Mucosa of rectum (tissue), 2 donors: ENCODE measurements around the gene BCOR.

ENCODE experiments used
- H3K27ac ChIP-seq, 2 donors: one replicate each; pipeline ENCODE4 v1.7.0; 2013; ENCODE audit warnings: inconsistent platforms in 2 of 2, low read depth in 2 of 2, low read length in 2 of 2
- H3K27me3 ChIP-seq, 2 donors: one replicate each; pipeline ENCODE4 v1.7.0; 2013; ENCODE audit warnings: low read length in 2 of 2; ENCODE audit not compliant: control insufficient read depth in 2 of 2, insufficient read depth in 2 of 2
- H3K36me3 ChIP-seq, 2 donors: one replicate each; pipeline ENCODE4 v1.7.0; 2013; ENCODE audit warnings: low read length in 2 of 2; ENCODE audit not compliant: control insufficient read depth in 2 of 2, insufficient read depth in 2 of 2
- H3K4me1 ChIP-seq, 2 donors: one replicate each; pipeline ENCODE4 v1.7.0; 2013; ENCODE audit warnings: low read length in 2 of 2, mild to moderate bottlenecking in 1 of 2; ENCODE audit not compliant: control insufficient read depth in 2 of 2, insufficient read depth in 2 of 2
- H3K4me3 ChIP-seq, 2 donors: one replicate each; pipeline ENCODE4 v1.7.0; 2013; ENCODE audit warnings: low read length in 2 of 2
- H3K9ac ChIP-seq, 2 donors: one replicate each; pipeline ENCODE4 v1.7.0; 2013; ENCODE audit warnings: low read length in 2 of 2, low read depth in 1 of 2, mild to moderate bottlenecking in 1 of 2
- H3K9me3 ChIP-seq, 2 donors: one replicate each; pipeline ENCODE4 v1.7.0; 2013; ENCODE audit warnings: low read length in 2 of 2; ENCODE audit not compliant: control insufficient read depth in 2 of 2
- donor health status: healthy.
- donor health status: Normal muscosa, but diverticular disease.

The BCOR gene

DNA sequence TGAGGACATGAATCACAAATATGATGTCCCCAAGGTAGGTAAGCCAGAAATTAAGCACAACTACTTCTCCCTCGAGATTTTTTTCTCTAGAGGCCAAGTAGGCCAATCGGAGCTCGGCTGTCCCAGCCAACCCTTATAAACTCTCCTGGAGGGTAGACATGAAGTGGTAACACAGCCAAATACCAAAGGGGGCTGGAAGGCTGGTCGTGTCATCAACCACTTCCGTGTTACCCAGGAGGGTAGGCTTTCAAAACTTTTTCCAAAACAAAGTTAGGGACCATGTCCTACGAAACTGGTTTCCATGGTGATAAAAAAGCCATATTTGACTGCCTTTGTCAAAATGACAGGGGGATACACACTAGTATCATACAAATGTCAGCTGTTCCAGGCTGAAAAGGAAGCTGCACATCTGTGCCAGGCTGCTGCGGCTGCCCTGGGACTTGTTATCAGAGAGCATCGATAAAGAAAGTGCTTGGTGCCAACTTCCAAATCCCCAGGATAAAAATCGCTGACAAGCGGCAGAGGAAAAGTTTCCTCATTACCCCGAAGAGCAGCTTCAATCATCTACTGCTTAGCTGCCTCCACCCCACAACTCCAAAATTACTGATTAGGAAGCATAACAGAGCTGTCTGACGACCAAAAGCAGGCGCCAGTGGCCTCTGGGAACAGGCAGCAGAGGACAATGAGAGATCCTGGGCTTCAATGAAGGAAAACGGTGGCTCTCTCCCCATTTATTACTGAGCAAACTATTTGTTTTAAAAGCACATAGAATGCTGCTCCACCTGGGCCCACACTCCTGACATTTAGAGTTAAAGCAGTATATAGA is 20.8 kb downstream of the BCOR start:
- Histone ChIP-seq H3K4me1 (peaks cover 3 to 4% of the 10 kb centered on the region in 2 donors), H3K36me3 (peaks cover 19 to 34% of the 10 kb centered on the region in 2 donors), H3K9me3 (no peaks in the 10 kb centered on the region), H3K9ac (no peak overlapping the region), H3K27ac (no peak overlapping the region), H3K27me3 (peaks cover 0 to 3% of the 10 kb centered on the region in 2 donors), H3K4me3 (no peak overlapping the region)

DNA sequence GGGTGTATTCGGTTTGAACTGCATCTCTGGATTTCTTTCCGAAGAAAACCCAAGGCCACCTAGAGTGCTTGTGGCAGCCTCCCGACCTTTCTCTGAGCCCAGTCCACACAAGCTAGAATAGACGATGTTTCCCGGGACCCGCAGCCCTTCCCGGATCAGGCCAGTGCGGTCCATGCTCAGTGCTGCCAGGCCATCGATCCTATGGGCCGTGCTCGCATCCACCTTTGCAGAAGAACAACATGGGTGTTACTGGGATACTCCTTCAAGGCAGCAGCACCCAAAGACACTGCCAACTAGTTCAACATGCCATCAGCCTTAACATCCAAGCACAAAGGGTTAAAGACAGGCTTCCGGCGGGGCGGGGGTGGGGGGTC is 22.8 kb downstream of the BCOR start:
- H3K36me3 ChIP-seq: peaks cover 27 to 44% of the 10 kb centered on the region in 2 donors
- H3K27me3 ChIP-seq: no peaks in the 10 kb centered on the region
- no peaks in the 10 kb centered on the region for H3K4me1 ChIP-seq
- no peaks in the 10 kb centered on the region for H3K9me3 ChIP-seq
- no peak overlapping the region for H3K4me3 ChIP-seq
- H3K27ac ChIP-seq: no peak overlapping the region
- H3K9ac ChIP-seq: no peak overlapping the region

GRCh38 chrX:40074080-40074958 is 23.4 kb downstream of the BCOR start:
- H3K27me3 ChIP-seq: no peaks in the 10 kb centered on the region
- no peaks in the 10 kb centered on the region for H3K9me3 ChIP-seq
- H3K36me3 ChIP-seq: peaks cover 34 to 50% of the 10 kb centered on the region in 2 donors
- H3K4me1 ChIP-seq: no peaks in the 10 kb centered on the region
- no peak overlapping the region for H3K9ac ChIP-seq
- H3K27ac ChIP-seq: no peak overlapping the region
- no peak overlapping the region for H3K4me3 ChIP-seq

GRCh38 chrX:40073439-40074054 is 24.2 kb downstream of the BCOR start:
- H3K36me3 ChIP-seq: peaks cover 36 to 56% of the 10 kb centered on the region in 2 donors

DNA sequence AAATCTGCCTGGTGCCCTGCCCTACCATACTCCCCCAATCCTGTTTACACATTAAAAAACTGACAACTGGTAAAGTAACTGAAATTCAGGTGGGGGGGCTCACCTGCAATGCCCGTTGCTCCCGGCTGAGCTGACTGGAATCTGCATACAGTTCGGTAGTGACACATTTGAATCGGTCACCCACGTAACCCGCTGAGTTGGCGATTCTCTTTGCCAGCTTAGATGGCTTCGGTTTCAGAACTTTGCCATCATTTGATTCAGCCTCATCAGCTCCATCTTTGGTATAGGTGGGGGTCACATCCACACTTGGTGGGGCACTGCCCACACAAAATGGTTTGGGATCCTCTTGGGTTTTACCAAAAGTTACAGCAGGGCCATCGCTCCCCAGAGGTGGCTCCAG is 25.5 kb downstream of the BCOR start:
- Histone ChIP-seq H3K9ac (no peak overlapping the region), H3K4me1 (no peaks in the 10 kb centered on the region), H3K4me3 (no peak overlapping the region), H3K36me3 (peaks cover 36 to 56% of the 10 kb centered on the region in 2 donors), H3K9me3 (no peaks in the 10 kb centered on the region), H3K27me3 (no peaks in the 10 kb centered on the region), H3K27ac (no peak overlapping the region)

More at GRCh38 chrX:40073439-40074054, 24.2 kb downstream of the BCOR start:
- Histone ChIP-seq H3K9me3 (no peaks in the 10 kb centered on the region), H3K9ac (no peak overlapping the region), H3K27me3 (no peaks in the 10 kb centered on the region), H3K27ac (no peak overlapping the region), H3K4me3 (no peak overlapping the region), H3K4me1 (no peaks in the 10 kb centered on the region)

DNA sequence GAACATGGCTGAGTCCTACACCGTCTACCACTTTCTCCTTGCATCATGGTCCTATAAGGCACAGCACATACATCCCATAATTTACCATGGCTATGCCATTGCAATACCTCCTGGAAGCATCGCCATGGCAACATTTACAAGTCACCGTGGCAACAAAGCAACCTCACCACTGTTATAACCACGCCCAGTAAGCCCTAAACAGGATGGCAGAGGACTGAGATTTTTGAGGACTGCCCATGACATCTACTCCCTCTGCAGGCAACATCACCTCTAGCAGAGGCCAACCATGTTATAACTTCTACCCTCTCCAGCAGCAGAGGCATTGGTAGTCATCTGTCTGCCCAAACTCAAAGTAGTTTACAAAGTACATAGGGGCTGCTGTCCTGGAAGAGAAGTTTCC is 29.7 kb downstream of the BCOR start:
- H3K9me3 ChIP-seq: no peaks in the 10 kb centered on the region
- no peaks in the 10 kb centered on the region for H3K27me3 ChIP-seq

GRCh38 chrX:40066700-40067099 is 31.1 kb downstream of the BCOR start:
- Histone ChIP-seq H3K4me1 (peaks cover 0 to 3% of the 10 kb centered on the region in 2 donors), H3K9ac (no peak overlapping the region), H3K27ac (no peak overlapping the region), H3K27me3 (no peaks in the 10 kb centered on the region), H3K9me3 (no peaks in the 10 kb centered on the region), H3K36me3 (peaks cover 26 to 44% of the 10 kb centered on the region in 2 donors), H3K4me3 (no peak overlapping the region)

More for the DNA sequence above, 29.7 kb downstream of the BCOR start:
- Histone ChIP-seq H3K9ac (no peak overlapping the region), H3K36me3 (peaks cover 26 to 38% of the 10 kb centered on the region in 2 donors), H3K4me1 (peaks cover 0 to 3% of the 10 kb centered on the region in 2 donors), H3K27ac (no peak overlapping the region), H3K4me3 (no peak overlapping the region)

DNA sequence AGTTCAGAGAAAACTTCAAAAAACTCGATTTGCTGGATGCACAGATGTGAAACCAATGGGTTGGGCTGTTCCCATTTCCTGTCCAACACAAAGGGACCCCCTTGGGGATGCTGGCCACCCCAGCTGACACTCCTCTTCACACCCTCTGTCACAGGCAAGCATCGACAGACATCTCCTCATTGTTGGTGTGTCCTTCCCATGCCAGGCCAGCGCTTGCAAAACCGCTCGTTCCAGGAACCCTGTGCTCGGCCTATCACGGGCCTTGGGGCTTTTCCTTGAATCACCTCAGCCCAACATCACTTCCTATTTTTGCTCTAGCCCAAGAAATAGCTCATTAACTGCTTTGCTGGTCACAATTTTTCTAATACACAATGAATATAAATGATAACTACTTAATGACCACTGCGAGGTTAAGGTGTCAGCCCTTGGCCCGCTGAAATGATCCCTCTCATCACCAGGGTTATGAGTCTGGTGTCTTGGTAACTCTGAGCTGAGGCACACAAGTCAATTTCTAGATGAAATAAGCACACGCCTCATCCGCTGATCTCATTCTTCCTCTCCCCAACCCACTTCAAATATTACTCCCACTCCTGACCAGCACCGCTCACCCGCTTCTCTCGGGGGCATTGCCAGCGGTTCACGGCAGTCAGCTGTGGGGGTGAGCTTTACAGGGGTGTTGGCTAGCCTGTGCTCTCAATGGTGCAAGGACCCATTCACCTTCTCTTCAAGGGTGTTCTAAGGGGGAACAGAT is 32.3 kb downstream of the BCOR start:
- Histone ChIP-seq H3K9me3 (no peaks in the 10 kb centered on the region), H3K36me3 (peaks cover 26 to 47% of the 10 kb centered on the region in 2 donors), H3K27ac (no peak overlapping the region), H3K27me3 (no peaks in the 10 kb centered on the region), H3K9ac (no peak overlapping the region), H3K4me1 (peaks cover 0 to 3% of the 10 kb centered on the region in 2 donors), H3K4me3 (no peak overlapping the region)

DNA sequence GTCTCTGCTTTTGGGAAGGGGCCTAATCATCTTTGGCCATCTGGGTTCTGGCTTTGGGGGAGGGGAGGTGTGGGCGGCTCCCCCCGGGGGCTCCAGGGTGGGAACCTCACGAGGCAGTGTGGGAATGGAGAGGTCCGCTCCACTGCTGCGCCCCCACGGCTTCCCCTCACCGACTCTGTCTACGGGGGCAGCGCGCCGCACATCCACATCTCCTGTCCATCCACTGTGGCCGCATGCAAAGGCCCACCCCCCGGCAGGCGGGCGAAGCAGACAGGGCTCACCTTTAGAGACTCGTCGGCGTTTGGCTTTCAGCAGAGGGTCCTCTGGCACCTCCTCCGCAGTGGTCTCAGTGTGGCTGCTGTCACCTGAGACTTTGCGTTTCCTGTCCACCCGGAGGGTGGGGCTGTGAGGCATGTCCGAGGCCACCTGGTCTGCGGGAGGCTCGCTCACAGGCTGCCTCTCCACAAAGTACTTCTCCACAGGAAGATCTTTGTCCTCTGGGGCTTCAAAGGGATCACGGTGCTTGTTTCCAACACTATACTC is 33.6 kb downstream of the BCOR start:
- Histone ChIP-seq H3K9ac (no peak overlapping the region), H3K9me3 (no peaks in the 10 kb centered on the region), H3K36me3 (peaks cover 13 to 38% of the 10 kb centered on the region in 2 donors), H3K4me3 (no peak overlapping the region), H3K4me1 (peaks cover 0 to 3% of the 10 kb centered on the region in 2 donors), H3K27ac (no peak overlapping the region), H3K27me3 (no peaks in the 10 kb centered on the region)
